IPS DF 19.7 (cell line): ENCODE data around the gene ZNF121.
A peak's percentile ranks its signal among the peaks of the same experiment; 100 is the strongest.

Source experiments
- DNase-seq: peaks from one replicate; pipeline ENCODE4 v3.0.0-alpha.2; 2013; ENCODE audit warnings: low read depth, low spot score

The ZNF121 gene

DNA sequence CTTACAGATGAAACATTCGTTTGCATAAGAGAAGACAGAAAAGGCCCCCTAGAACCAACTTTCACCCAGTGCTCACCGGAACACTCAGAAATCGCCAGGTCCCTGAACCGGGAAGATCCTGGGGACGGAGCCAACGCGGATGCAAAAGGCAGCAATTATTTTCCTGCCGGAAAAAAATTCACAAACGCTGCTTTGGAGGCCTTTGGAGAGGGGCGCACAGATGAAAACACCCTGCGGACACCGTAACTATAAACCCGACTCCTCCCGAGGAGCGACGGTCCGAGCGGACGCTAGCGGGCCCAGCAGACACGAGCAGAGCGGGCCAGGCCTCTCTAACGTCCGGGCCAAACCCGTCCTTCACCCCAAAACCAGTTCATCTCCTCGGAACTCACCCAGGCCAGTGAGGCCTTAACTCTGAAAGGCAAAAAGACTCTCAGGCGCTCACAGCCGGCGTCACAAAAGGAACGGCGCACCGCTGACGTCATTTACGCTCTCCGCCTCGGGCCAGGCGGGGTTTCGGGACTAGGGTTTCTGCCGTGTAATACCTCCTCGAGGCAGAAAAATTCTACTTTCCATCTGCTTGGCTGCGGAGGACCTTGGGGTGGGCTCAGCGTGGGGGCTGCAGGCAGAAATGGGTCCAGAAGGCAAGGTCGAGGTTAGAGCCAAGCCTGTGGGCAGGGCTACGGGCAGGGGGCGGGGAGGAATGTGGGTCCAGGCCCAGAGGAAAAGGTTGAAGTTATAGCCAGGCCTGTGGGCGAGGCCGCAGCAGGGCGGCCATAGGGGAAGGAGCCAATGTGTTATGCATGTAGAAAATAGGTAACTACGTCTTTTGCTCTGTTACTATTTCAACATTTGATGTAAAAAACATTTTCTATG, 45.9 kb downstream of the ZNF121 start, which contains the start of gene ZNF426:
Gene ZNF426, minus strand, starts transcription at position 463 of the 876 bp plus-strand sequence. CDS start 2,413 bp downstream, outside the sequence.
- peak; percentile 57 for DNase-seq

DNA sequence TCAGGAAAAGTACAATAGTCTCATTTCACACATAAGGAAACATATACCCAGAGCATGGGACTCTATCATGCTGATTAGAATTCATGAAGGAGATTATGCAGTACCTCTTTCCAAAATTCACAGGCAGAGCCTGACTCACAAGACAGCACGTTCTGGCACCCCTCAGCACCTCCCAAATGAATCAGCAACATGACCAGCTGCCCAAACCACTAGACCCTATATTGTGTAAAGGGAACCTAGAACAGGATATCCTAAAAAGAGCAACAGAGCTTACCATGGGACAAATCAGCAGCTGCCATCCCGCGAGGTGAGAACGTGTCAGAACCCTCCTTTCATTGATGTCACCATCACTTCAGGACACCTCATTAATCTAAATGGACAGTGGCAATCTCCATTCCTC, 48.4 kb downstream of the ZNF121 start:
- no peak for DNase-seq

DNA sequence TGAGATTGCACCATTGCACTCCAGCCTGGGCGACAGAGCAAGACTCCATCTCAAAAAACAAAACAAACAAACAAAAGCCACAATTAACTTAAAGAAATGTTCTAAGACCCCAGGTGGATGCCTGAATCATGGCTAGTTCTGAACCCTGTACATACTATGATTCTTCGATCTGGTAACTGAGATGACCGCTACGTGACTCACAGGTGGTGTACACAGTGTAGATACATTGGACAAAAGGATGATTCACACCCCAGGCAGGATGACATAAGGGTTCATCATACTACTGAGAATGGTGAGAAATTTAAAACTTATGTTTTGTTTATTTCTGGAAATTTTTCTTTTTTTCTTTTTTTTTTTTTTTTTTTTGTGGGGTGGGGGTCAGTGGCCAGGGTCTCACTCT, 52.4 kb downstream of the ZNF121 start:
- no peak for DNase-seq

DNA sequence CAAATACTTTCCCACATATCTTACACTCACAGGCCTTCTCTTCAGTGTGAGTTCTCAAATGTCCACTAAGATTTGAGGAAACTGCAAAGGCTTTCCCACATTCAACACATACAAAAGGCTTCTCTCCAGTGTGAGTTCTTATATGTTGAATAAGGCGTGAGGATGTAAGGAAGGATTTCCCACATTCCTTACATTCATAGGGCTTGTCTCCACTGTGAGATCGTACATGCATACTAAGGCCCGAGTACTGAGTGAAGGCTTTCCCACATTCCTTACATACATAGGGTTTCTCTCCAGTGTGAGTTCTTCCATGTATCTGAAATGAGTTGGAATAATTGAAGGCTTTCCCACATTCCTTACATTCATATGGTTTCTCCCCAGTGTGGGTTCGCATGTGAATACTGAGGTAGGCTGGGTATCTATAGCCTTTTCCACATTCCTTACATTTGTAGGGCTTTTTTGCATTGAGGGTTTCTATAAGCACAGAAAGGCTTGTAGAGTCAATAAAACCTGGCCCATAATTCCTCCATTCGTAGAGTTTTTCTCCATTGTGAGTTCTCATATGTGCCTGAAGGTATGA, 55.5 kb downstream of the ZNF121 start:
- DNase-seq = no peak

DNA sequence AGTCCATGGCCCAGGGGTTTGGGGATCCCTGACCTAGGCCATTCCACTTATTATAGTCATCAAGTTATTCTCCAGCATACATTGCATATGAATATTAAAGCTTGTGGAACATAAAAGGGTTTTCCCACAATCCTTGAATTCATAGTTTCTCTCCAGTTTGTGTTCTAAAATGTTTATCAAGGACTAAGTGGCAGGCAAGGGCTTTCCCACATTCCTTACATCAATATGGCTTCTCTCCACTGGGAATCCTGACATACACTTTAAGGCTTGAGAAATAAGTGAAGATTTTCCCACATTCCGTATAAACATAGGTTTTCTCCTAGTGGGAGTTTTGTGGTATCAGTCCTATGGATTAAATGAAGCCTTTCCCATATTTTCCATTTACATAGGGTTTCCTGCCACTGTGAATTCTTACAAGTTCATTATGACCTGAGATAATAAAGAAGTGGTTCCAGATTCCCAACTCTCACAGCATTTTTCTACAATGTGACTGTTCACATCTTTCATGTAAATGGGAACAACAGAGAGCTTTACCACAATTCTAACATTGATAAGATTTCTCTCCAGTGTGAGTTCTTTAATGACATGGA, 60.3 kb downstream of the ZNF121 start:
- DNase-seq = no peak
